ENCODE measurements around the gene SPATC1L. TPM values are rescaled to one million over a fixed set of nuclear protein-coding genes. Genes with fewer than 3 reads are reported as not detected.

SPATC1L gene
- total RNA-seq, 2 donors from 2014 or later, result 29.5 to 31.9 TPM

- Histone ChIP-seq H3K27me3 (ENCODE audit: control insufficient read depth, insufficient read depth, low read length, poor library complexity, severe bottlenecking) (no peaks in the 10 kb centered on the region), H3K36me3 (ENCODE audit: control insufficient read depth, insufficient read depth, low read length) (peaks cover 44% of the 10 kb centered on the region), H3K4me1 (ENCODE audit: control insufficient read depth, insufficient read depth, low read length) (no peaks in the 10 kb centered on the region), H3K27ac (ENCODE audit: low read depth, low read length) (no peak overlapping the region), H3K9ac (ENCODE audit: extremely low read depth, low read length, poor library complexity, severe bottlenecking) (no peak overlapping the region), H3K4me3 (ENCODE audit: low read length) (no peak overlapping the region), H3K9me3 (ENCODE audit: control insufficient read depth, low read length) (peaks cover 4% of the 10 kb centered on the region)
- 93 to 98% methylated on average over 21 to 34 of the region's 34 CpGs for WGBS, 2 experiments (ENCODE audit: insufficient coverage in 1 of 2, insufficient read length in 1 of 2)
- DNase-seq, result peak; percentile 40
- H3K4me1 Mint-ChIP-seq, result no peaks in the 10 kb centered on the region
- H3K36me3 Mint-ChIP-seq (ENCODE audit: low read depth), result peaks cover 63% of the 10 kb centered on the region
- no peak for TF ChIP-seq CTCF (conservative IDR thresholded peaks at IDR 0.05)
- peaks cover 1% of the 10 kb centered on the region for H3K9me3 Mint-ChIP-seq
- H3K4me3 Mint-ChIP-seq, result no peak overlapping the region
- H3K27ac Mint-ChIP-seq, result peak overlapping the region; percentile 30
- no peaks in the 10 kb centered on the region for H3K27me3 Mint-ChIP-seq (ENCODE audit: insufficient read depth)
These were observed 10.4 kb upstream of the SPATC1L start for GRCh38 chr21:46194374-46195334.

- WGBS, 2 experiments (ENCODE audit: insufficient coverage in 1 of 2, insufficient read length in 1 of 2), result 91 to 99% methylated on average over 7 to 10 of the region's 10 CpGs
- DNase-seq, result peak; percentile 28
- no peak overlapping the region for H3K27ac ChIP-seq (ENCODE audit: low read depth, low read length)
- peaks cover 38% of the 10 kb centered on the region for H3K36me3 ChIP-seq (ENCODE audit: control insufficient read depth, insufficient read depth, low read length)
- Mint-ChIP-seq H3K9me3 (no peaks in the 10 kb centered on the region), H3K4me3 (no peak overlapping the region), H3K36me3 (ENCODE audit: low read depth) (peaks cover 55% of the 10 kb centered on the region), H3K27me3 (ENCODE audit: insufficient read depth) (no peaks in the 10 kb centered on the region), H3K27ac (no peak overlapping the region), H3K4me1 (no peaks in the 10 kb centered on the region)
- H3K9ac ChIP-seq (ENCODE audit: extremely low read depth, low read length, poor library complexity, severe bottlenecking), result no peak overlapping the region
- no peaks in the 10 kb centered on the region for H3K27me3 ChIP-seq (ENCODE audit: control insufficient read depth, insufficient read depth, low read length, poor library complexity, severe bottlenecking)
- TF ChIP-seq CTCF (conservative IDR thresholded peaks at IDR 0.05), result no peak
- H3K4me3 ChIP-seq (ENCODE audit: low read length), result no peak overlapping the region
- no peaks in the 10 kb centered on the region for H3K9me3 ChIP-seq (ENCODE audit: control insufficient read depth, low read length)
- H3K4me1 ChIP-seq (ENCODE audit: control insufficient read depth, insufficient read depth, low read length), result no peaks in the 10 kb centered on the region
These were observed 9.6 kb upstream of the SPATC1L start for GRCh38 chr21:46193829-46194373.

- no peaks in the 10 kb centered on the region for H3K9me3 ChIP-seq (ENCODE audit: control insufficient read depth, low read length)
- no peak overlapping the region for H3K4me3 ChIP-seq (ENCODE audit: low read length)
- peaks cover 9% of the 10 kb centered on the region for H3K4me1 Mint-ChIP-seq
- H3K27ac Mint-ChIP-seq, result no peak overlapping the region
- no peaks in the 10 kb centered on the region for H3K9me3 Mint-ChIP-seq
- no peaks in the 10 kb centered on the region for H3K4me1 ChIP-seq (ENCODE audit: control insufficient read depth, insufficient read depth, low read length)
- no peak overlapping the region for H3K9ac ChIP-seq (ENCODE audit: extremely low read depth, low read length, poor library complexity, severe bottlenecking)
- H3K27ac ChIP-seq (ENCODE audit: low read depth, low read length), result no peak overlapping the region
- no peaks in the 10 kb centered on the region for H3K27me3 ChIP-seq (ENCODE audit: control insufficient read depth, insufficient read depth, low read length, poor library complexity, severe bottlenecking)
- H3K36me3 Mint-ChIP-seq (ENCODE audit: low read depth), result peaks cover 55% of the 10 kb centered on the region
- no peaks in the 10 kb centered on the region for H3K27me3 Mint-ChIP-seq (ENCODE audit: insufficient read depth)
- peaks cover 37% of the 10 kb centered on the region for H3K36me3 ChIP-seq (ENCODE audit: control insufficient read depth, insufficient read depth, low read length)
- no peak overlapping the region for H3K4me3 Mint-ChIP-seq
- no peak for TF ChIP-seq CTCF (conservative IDR thresholded peaks at IDR 0.05)
- WGBS, 2 experiments (ENCODE audit: insufficient coverage in 1 of 2, insufficient read length in 1 of 2), result 93 to 95% methylated on average over 15 to 20 of the region's 20 CpGs
- peak; percentile 38 for DNase-seq
These were observed 7.7 kb upstream of the SPATC1L start for GRCh38 chr21:46191686-46192575.
